GM19455 (cell line): Measurements from ENCODE around the gene PAFAH1B1.

ENCODE experiments used
- ATAC-seq: cut with Tn5 transposase; IDR thresholded peaks from one replicate; pipeline ENCODE4 v1.9.1; 2021; ENCODE audit not compliant: unreplicated experiment

Gene PAFAH1B1

GRCh38 chr17:2713881-2714280 lies 120.4 kb downstream of the PAFAH1B1 start:
- ATAC-seq, result no peak

GRCh38 chr17:2716649-2717048 lies 123.2 kb downstream of the PAFAH1B1 start:
- no peak for ATAC-seq

GRCh38 chr17:2718150-2718938 lies 124.9 kb downstream of the PAFAH1B1 start:
- ATAC-seq, result no peak

- ATAC-seq, result no peak
Observed at GRCh38 chr17:2719861-2720260, 126.4 kb downstream of the PAFAH1B1 start.

GRCh38 chr17:2721603-2722002 lies 128.1 kb downstream of the PAFAH1B1 start:
- ATAC-seq, result no peak

GRCh38 chr17:2722611-2723010 lies 129.2 kb downstream of the PAFAH1B1 start:
- no peak for ATAC-seq

GRCh38 chr17:2723505-2723996 lies 130.1 kb downstream of the PAFAH1B1 start:
- ATAC-seq, result no peak

GRCh38 chr17:2723997-2724783 lies 130.7 kb downstream of the PAFAH1B1 start:
- no peak for ATAC-seq

- ATAC-seq, result no peak
Observed at GRCh38 chr17:2724784-2725164, 131.3 kb downstream of the PAFAH1B1 start.

- ATAC-seq, result no peak
Observed at GRCh38 chr17:2730764-2731353, 137.4 kb downstream of the PAFAH1B1 start.

GRCh38 chr17:2731807-2732206 lies 138.4 kb downstream of the PAFAH1B1 start:
- ATAC-seq, result no peak

- no peak for ATAC-seq
Observed at GRCh38 chr17:2734939-2735338, 141.5 kb downstream of the PAFAH1B1 start.
